Renal cortical epithelial cell (primary cell): Measurements from ENCODE around the gene GNAO1. TPM values are rescaled to one million over a fixed set of nuclear protein-coding genes. Genes with fewer than 3 reads are reported as not detected.

Experiments used
- DNase-seq: peaks from one replicate; pipeline ENCODE4 v3.0.0-alpha.2; 2011; ENCODE audit warnings: low read depth
- total RNA-seq: library from RNA; depleted of rRNA; stranded (reverse); fragments of >200 nt; gene quantifications from 2 replicates; pipeline ENCODE4 v1.2.3, GENCODE V29; 2014

The GNAO1 gene
- 8.3 TPM in 1 of 2 replicates, not detected in the other for total RNA-seq

DNA sequence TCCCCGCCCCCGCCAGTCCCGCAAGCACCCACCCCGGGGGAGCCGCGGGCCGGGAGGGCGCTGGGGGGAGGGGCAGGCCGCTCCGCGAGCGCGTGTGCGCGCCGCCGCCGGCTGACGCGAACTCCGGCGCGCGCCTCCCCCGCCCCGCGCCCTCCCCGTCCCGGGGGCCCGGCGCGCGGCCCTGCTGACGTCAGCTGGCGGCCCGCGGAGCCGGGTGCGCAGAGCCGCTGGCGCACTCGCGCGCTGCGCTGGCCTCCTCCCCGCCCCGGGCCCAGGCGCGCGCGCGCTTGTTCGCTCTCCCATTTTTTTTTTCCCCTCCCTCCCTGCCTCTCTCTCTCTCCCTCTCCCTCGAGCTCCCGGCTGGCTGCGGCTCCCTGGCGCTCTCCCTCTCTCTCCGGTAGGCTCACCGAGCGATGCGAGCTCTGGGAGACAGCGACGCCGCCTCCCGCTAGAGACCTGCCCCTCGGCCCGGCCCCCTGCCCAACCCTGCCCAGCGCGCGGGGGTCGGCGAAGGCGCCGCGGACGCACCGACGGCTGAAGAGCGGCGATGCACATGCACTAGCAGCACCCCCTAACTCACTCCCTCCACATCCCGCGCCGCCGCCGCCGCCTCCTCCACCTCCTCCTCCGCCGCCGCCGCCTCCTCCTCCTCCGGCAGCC lies at the start of gene GNAO1:
Gene GNAO1 (plus strand): TSS at position 334 of the 660 bp plus-strand sequence. CDS start 747 bp downstream, outside the sequence.
- DNase-seq, result no peak

DNA sequence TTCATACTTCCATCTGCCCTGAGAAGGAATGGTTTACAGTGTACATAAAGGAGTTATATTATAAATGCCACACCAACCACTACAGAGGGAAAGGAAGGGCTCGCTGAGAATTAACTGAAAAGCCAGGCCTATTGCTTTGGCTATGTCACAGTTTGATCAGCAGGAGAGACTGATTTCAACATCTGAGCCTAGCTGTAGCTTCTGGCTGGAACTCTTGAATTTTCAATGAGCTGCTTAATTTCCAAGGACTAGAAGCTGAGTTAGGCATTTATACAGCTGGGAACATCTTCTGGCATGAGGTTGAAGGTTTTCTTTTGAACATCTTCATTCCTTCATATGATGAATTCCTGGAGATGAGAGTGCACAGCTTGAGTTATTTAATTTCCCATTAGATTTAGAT lies 47.6 kb upstream of the GNAO1 start:
- DNase-seq, result no peak

DNA sequence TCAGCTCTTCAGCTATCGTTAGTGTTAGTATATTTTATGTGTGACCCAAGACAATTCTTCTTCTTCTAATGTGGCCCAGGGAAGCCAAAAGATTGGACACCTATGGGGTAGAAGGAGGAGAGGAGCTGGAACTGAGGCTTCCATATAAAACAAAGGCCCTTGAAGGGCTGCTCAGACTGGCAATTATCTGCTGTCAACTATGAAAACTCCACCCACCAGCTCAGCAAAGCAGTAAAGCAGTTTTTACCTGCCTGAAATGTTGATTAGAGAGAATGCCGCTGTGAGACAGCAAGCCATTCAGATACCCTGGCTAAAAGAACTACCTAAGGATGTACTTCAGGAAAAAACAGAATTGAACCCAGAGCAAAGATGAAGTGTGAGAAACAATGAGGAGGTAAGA lies 45.9 kb upstream of the GNAO1 start:
- DNase-seq, result no peak

DNA sequence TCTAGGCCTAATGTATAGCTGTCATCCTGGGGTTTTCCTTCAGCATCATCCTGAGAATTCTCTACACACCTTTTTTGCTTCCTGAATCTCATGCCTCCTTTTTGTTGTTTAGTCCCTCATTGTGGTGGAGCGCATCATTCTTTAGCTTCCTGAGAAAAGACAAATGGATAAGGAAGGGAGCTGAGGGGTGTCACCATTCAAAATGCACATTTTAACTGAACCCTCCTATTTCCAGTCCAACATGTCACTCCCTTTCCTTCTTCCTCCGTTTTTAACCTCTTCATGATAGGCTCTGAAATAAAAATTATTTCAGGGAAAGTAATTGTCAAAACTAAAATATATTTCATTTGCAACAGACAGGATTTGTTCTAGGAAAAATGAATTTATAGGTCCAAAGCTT lies 39.7 kb upstream of the GNAO1 start:
- no peak for DNase-seq

DNA sequence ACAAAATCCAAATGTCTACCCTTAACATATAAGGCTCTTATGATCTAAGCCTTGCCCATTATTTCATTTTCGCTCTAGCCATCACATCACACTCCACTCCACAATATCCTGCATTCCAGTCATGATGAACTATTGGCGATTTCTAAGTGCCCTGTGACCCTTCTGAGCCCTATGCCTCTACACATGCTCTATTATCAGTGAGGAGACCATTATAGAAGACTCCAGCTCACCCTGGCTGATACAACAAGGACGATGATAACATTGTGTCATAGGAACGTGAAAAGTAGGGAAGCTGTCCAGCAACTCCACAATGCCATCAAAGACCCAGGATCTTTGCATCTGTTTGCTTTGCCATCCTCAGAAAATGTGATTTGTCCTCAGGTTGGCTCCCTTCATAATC lies 29.6 kb upstream of the GNAO1 start:
- DNase-seq, result no peak

DNA sequence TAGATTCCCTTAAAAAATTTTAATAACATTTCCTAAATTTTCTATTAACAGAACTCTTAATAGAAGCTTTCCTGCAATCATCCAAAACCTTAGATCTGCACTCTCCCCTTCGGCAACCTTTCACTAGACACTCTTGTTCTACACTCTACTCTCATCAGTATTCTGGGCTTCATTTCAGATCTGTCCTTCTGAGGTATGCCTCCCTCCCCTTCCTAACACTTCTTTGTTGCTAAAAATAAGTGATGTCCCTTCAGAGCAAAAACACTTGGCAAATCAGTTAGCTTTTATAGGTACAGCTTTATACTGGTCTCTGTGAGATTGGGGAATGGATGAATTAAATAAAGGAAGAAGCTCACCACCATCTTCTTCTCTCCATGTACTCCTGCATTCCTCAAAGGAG lies 28.2 kb upstream of the GNAO1 start:
- no peak for DNase-seq

DNA sequence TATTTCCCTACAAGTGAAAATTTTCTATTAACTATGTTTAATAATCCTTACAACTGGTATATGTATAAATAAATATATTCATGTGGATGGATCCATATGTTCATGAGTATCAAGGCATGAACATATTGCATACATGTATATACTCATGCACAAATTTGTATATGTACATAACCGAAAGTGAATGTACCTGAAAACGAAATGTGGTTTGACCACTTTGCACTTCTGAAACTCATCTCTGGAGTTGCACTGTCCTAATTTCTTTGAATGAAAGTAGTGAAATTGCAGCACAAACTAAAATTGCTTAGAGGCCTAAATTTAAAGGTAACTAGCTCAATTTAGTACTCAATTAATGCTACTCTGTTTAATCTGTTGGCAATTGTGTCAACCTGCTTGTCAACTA lies 27.4 kb upstream of the GNAO1 start:
- no peak for DNase-seq

DNA sequence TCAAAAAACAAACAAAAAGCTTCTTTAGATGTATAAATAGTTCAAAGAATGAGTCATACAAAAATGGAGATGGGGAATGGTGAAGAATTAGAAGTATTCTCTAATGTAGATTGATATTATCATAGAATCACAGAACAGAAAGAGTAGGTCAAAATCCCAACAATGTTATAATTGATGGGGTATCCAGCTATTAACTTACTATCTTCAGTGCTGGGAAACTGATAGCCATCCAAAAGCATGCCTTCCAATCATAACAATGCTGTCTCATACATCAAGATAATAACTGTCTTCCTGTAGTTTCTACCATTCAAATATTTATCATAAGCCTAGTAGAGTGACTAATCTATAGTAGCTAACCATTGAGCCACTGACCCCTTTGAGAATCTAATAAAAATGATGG lies 26.7 kb upstream of the GNAO1 start:
- no peak for DNase-seq

DNA sequence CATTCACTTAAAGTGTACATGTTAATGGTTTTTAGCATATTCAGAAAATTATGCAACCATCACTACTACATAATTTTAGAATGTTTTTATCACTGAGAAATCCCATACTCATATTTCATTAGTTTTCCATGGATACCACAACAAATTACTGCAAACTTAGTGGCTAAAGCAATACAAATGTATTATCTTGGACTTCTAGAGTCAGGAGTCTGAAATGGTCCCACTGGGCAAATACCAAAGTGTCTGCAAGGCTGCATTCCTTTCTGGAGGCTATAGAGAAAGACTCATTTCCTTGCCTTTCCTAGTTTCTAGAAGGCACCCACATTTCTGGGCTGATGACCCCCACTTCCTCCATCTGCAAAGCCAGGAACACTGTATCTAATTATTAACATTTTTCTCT lies 16.9 kb upstream of the GNAO1 start:
- DNase-seq, result no peak

DNA sequence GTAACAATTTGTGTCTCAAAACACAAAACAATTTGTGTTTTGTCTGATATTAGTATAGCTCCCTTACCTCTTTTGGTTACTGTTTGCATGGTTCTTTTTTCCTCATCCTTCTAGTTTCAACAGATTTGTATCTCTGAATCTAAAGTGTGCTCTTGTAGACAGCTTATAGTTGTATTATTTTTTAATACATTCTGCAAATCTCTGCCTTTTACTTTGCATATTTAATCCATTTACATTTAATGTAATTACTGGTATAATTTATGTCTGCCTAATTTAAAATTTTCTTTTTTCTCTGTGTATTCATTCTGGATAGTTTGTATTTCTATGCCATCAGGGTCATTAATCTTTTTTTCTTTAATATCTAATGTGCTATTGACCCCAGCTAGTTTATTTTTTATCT lies 9.9 kb upstream of the GNAO1 start:
- no peak for DNase-seq

DNA sequence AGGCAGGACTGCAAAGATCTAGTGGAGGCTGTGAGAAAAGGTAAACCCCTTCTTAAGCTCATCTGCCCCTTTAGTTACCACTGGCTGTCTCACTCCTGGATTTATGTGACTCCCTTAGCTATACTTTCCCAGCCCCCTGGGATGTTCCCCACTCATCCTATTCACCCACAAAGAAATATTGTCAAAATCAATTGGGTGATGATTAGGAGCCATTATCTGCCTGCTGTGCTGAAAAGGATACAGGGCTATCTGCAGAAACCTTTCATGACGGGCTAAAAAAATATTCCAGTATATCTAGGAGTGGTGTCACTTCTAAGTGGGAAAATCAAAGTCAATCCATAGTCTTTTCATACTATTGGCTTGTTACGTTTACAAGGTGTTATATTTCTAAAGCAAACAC lies 8.0 kb upstream of the GNAO1 start:
- no peak for DNase-seq

DNA sequence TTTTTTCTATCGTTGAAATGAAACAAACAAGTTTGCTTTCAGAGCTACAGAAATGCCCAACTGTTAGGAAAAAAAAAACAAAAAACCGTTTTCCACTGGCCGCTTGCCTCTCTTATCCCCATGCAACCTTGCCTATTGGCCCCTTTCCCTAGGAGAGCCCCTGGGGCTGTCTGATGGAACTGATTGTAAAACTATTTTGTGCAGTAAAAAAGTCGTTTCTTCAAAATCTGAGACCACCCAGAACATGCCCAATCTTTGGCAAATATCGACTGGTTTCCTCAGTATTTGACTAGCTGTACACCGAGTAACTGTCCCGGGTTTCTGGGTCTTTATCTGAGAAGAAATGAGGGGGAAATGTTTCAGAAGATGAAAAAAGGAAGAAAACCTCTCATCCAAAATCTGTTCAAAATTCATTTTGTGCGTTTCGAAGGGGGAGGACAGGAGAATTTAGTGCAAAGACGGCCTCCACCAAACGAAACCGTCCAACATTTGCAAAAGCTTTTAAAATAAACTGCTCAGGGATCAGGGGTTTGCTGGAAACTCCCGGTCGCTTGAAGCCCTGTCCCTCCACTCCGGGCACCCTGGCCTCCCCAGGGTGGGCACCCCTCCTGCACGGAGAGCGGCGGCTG lies 1.1 kb upstream of the GNAO1 start:
- DNase-seq, result no peak

DNA sequence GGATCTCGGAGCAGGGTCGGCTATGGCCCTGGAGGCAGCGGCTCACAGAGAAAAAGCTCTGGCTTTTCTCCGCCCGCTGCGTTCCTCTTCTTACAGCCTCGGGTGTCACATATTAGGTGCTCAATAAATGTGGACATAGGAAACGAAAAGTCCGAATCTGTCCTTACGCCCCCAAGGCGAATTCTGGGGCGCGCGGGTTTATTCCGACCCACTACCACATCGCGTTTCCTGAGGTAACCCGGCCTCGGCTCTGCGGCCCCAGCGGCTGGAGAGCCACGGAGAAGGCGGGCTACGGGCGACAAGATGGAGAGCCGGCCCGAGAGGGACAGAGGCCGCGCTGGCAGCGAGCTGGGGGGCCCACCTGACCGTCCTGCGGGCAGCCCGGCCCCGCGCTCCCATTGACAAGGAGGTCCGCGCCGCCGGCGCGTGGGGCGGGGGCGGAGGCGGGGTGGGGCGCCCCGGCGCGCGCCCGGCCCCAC lies 573 bp upstream of the GNAO1 start:
- no peak for DNase-seq

DNA sequence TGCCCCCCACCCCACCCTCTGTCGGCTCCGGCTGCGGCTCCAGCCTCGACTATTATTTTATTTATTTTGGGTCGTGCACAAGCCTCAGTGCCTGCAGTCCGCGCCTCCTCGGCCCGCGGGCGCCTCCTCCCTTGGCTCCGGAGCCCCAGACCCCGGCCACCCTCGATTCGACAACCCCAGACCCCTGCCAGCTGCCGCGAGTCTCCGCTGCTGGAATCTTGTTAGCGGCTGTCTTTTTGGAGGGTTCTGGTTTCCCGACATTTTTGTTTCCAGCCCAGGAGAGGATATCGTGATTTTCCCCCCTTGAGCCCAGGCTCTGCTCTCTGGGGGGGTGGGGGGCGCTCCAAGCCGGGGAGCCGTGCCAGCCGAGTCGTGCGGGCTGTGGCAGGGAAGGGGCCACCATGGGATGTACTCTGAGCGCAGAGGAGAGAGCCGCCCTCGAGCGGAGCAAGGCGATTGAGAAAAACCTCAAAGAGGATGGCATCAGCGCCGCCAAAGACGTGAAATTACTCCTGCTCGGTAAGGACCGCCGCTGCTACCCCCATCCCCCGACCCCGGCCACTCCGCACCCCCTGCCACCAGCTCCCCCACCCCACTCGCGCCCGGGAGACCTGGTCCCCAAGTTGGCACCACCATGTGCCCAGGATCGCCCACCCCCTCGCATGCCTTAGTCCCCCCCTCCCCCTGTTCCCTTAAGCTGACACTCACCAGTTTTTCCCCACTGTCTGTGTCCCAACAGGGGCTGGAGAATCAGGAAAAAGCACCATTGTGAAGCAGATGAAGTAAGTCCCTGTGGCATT lies 746 bp downstream of the GNAO1 start:
- DNase-seq, result no peak

DNA sequence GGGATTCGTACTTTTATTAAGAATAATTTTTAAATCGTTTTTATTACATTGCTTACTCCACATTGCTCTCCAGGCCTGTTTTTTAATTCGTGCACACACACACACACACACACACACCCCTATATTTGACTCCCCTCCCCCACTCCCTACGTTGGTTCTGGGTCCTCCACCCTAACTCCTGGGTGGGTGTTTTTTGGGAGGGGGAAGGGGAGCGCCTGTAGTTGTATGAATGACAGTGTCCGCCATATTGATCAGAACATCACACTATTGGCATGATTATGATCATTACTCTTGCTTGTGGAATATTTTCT lies 1.3 kb downstream of the GNAO1 start:
- no peak for DNase-seq

DNA sequence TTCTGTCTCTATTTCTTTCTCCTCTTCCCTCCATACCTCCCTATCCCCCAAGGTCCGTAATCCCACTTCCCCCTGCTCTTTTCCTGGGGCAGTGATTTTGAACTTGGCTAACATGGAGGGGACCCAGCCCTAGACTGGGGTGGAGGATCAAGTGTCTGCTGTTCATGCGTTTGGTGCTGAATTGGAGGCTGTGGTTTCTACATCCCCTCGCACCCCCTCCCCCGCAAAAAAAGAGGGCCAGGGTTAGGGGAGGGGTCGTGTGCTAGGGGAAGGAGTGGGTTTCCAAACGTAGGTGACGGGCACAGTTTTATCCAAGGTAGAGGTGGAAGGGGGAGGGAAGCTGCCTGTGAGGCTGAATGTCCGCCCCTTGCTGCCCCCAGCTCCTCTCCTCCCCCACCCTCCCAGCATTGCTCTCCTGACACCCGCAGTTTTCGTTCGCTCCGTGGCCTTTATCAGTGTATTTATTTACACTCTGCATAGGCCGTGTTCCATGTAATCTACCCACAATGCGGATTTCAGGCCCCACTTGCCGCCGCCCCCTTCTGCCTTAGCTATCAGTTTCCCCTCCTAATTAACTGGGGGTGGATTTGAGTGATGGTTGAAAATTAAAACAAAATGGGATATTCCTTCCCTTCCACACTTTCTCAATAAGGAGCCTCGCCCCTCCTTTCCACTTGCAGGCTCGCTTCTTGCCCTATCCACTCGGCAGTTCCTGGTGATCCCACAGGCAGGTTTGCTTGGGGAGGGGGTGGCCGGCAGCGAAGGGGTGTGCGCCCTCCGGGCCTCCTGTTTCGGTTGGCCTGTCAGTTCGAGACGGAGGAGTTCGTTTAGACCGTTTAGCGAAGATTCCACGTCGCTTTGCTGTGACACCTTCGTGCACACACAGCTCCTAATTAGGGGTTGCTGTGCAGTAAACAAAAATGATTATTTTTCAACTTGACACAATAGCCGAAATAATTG lies 2.0 kb downstream of the GNAO1 start:
- no peak for DNase-seq

DNA sequence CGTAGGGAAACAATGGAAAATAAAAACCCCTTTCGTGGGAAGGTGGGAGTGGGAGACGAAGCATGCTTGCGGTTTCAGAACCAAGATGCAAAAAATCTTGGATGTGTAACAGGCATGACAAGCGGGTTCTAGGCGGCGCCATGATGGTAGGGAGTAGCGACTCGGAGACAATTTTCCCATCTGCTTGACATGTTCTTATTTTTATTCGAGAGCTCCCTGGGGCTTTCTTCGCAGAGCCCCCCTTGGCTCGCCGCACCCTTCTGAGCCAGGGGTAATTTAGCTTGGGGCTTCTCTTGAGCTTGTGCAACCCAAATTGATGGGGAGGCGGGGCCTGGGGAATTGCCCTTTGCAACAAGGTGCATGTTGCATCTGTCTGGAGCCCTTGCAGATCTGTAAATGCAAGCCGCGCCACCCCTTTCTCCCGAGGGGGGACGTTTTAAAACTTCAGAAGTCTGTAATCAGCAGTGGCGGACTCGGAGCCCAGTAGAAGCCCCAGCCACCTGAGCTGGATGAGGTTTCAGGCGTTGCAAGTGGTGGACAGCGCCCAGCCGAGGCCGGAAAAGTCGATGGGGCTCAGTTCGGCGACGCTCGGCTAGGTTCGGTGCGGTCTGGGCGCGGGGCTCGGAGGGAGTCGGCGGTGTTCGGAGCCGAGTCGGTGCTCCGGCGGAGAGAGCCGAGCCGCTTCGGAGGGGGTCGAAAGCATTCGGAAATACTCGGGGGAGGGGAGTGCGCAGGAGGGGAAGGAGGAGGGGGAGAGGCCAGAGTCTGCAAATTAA lies 2.9 kb downstream of the GNAO1 start:
- peak; percentile 46 for DNase-seq

DNA sequence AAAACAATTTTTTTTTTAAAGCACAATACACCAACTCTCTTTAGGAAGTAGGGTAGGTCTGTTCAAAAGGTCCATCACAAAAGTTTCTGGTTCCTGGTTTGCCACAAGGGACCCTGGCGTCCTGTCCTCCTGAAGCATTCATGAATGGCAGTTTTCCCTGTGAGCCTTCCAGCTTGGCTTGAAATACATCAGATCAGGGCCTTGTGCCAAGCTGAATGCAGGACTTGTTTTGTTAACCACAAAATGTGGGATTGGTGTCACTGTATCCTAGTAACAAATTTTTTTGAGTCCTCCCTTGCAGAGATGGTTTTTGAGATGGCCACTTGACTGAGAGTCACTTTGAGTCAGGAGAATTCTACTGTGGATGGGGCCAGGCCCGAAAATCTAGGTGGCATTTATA lies 3.9 kb downstream of the GNAO1 start:
- DNase-seq, result no peak

DNA sequence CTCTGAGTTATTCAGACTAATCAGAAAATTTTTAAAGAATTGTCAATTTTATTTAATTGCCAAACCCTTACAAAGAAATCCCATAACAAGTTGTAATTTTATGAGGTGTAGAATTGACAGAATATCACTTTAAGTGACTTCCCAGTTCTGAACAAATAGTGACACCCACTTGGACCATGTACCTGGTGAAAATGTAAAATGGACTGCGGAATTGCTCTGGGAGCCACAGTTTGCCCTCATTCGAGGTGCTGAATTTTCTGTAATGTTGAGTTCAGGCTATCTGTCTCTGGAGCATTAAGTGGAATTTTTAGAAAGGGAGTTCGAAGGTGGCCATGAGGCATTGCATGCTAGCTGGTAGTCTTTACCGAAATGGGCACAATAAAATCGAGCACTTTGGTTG lies 5.1 kb downstream of the GNAO1 start:
- DNase-seq, result no peak

DNA sequence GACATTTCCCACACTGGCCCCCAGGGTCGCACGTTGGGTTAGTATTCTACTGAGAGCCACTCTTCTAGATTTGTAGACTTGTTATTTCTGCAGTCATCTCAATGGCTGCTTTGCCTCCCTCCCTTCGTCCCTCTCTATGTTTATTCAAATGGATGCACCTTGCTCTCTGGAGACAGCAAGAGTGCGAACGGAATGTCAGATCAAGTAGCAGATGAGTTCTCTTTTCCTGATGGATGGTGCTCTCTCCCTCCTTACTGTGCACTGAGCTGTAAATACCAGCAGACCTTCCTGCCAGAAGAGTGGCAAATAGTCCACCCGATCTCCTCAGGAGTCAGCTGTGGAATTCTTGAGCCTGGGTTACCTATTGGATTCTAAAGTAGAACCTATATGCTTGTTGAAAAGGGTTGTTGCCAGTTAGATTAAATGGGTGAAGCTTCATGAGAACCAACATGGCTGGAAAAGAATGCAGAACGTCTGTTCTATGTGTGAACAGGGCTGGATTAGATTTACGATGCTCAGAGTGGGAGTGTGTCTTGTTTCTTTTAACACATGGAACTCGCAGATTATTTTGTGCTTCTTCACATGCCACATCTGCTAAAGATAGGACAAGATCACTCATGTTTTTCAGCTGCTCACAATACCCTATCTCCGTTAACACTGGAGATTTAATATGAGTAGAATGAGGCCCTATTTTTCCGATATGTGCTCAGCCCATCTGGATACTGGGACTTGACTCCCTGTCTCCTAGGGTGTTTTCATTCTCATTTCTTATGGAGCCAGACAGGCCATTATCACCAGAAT lies 6.1 kb downstream of the GNAO1 start:
- no peak for DNase-seq
